Trophoblast cell (in vitro differentiated cells and primary cell): ENCODE results near the gene GFRA1.

Experiments used
- DNase-seq, 2 donors: peaks; one replicate each; pipeline ENCODE4 v3.0.0-alpha.2; 2016
- H2AFZ ChIP-seq: 2 replicates; pipeline ENCODE4 v1.6.1; 2013; ENCODE audit warnings: low read length, moderate library complexity, mild to moderate bottlenecking; ENCODE audit not compliant: insufficient read depth, poor library complexity
- H2AK5ac ChIP-seq: 2 replicates; pipeline ENCODE4 v1.6.1; 2013; ENCODE audit warnings: mild to moderate bottlenecking, low read length
- H2BK120ac ChIP-seq: 2 replicates; pipeline ENCODE4 v1.6.1; 2013; ENCODE audit warnings: low read length, mild to moderate bottlenecking, moderate library complexity; ENCODE audit not compliant: insufficient read depth, poor library complexity
- H2BK12ac ChIP-seq: 2 replicates; pipeline ENCODE4 v1.6.1; 2013; ENCODE audit warnings: mild to moderate bottlenecking, low read length, moderate library complexity
- H2BK5ac ChIP-seq: 2 replicates; pipeline ENCODE4 v1.6.1; 2013; ENCODE audit warnings: low read length, low read depth, moderate library complexity, mild to moderate bottlenecking; ENCODE audit not compliant: poor library complexity
- H3K14ac ChIP-seq: 2 replicates; pipeline ENCODE4 v1.6.1; 2013; ENCODE audit warnings: mild to moderate bottlenecking, low read length
- H3K18ac ChIP-seq: 2 replicates; pipeline ENCODE4 v1.6.1; 2013; ENCODE audit warnings: mild to moderate bottlenecking, low read length
- H3K23ac ChIP-seq: 2 replicates; pipeline ENCODE4 v1.6.1; 2013; ENCODE audit warnings: low read length
- H3K27ac ChIP-seq: 2 replicates; pipeline ENCODE4 v1.5.1; 2013; ENCODE audit warnings: low read depth, mild to moderate bottlenecking, inconsistent platforms, low read length, moderate library complexity
- H3K27me3 ChIP-seq: 2 replicates; pipeline ENCODE4 v1.6.1; 2013; ENCODE audit warnings: inconsistent platforms, mild to moderate bottlenecking, low read length, moderate library complexity; ENCODE audit not compliant: insufficient read depth
- H3K36me3 ChIP-seq, 2 experiments: 1 replicate in 1 of 2; 2 replicates in 1 of 2; pipeline ENCODE4 v1.6.1; 2013; ENCODE audit warnings: low read length in 2 of 2, mild to moderate bottlenecking in 2 of 2, moderate library complexity in 1 of 2; ENCODE audit not compliant: insufficient read depth in 2 of 2, control insufficient read depth in 1 of 2
- H3K4ac ChIP-seq: 2 replicates; pipeline ENCODE4 v1.6.1; 2013; ENCODE audit warnings: low read depth, mild to moderate bottlenecking, low read length, moderate library complexity
- H3K4me1 ChIP-seq, 2 experiments: 1 replicate in 1 of 2; 2 replicates in 1 of 2; pipeline ENCODE4 v1.6.1; 2013; ENCODE audit warnings: low read length in 2 of 2, mild to moderate bottlenecking in 2 of 2, moderate library complexity in 1 of 2; ENCODE audit not compliant: insufficient read depth in 2 of 2, control insufficient read depth in 1 of 2
- H3K4me2 ChIP-seq: 2 replicates; pipeline ENCODE4 v1.6.1; 2013; ENCODE audit warnings: inconsistent platforms, mild to moderate bottlenecking, low read length, moderate library complexity
- H3K4me3 ChIP-seq: 2 replicates; pipeline ENCODE4 v1.5.1; 2013; ENCODE audit warnings: mild to moderate bottlenecking, low read depth, low read length, inconsistent platforms
- H3K79me1 ChIP-seq: one replicate; pipeline ENCODE4 v1.6.1; 2013; ENCODE audit warnings: low read length
- H3K79me2 ChIP-seq: 2 replicates; pipeline ENCODE4 v1.6.1; 2013; ENCODE audit warnings: low read length, mild to moderate bottlenecking; ENCODE audit not compliant: control insufficient read depth, insufficient read depth, poor library complexity
- H3K9ac ChIP-seq: 2 replicates; pipeline ENCODE4 v1.6.1; 2013; ENCODE audit warnings: mild to moderate bottlenecking, low read length
- H3K9me3 ChIP-seq: 2 replicates; pipeline ENCODE4 v1.6.1; 2013; ENCODE audit warnings: low read depth, mild to moderate bottlenecking, control low read depth, inconsistent platforms, low read length; ENCODE audit not compliant: insufficient read depth
- H4K12ac ChIP-seq: 2 replicates; pipeline ENCODE4 v1.6.1; 2013; ENCODE audit warnings: low read depth, mild to moderate bottlenecking, low read length, moderate library complexity
- H4K8ac ChIP-seq: 2 replicates; pipeline ENCODE4 v1.6.1; 2013; ENCODE audit warnings: low read depth, mild to moderate bottlenecking, low read length, moderate library complexity
- H4K91ac ChIP-seq: one replicate; pipeline ENCODE4 v1.6.1; 2013; ENCODE audit warnings: low read depth, mild to moderate bottlenecking, low read length, moderate library complexity
- WGBS: extraction: QIAGEN DNeasy Blood & Tissue Kit; methylation state at CpG from one replicate; pipeline ENCODE4 v1.1.7; 2013; ENCODE audit warnings: missing lambda C conversion rate; ENCODE audit not compliant: insufficient read length, insufficient coverage; ENCODE audit errors: extremely low coverage; 5-methylcytosine and 5-hydroxymethylcytosine counted together

GFRA1 gene

GRCh38 chr10:116121640-116122525 is 151.1 kb downstream of the GFRA1 start:
- Histone ChIP-seq H3K27ac (no peak overlapping the region), H3K4ac (no peak overlapping the region), H3K36me3 (no peaks in the 10 kb centered on the region), H2BK5ac (no peak overlapping the region), H3K27me3 (no peaks in the 10 kb centered on the region), H4K91ac (no peak overlapping the region), H3K23ac (no peak overlapping the region), H3K18ac (no peak overlapping the region), H3K14ac (no peak overlapping the region), H3K9ac (no peak overlapping the region), H3K4me3 (no peak overlapping the region), H3K4me2 (no peak overlapping the region), H3K9me3 (peaks cover 3% of the 10 kb centered on the region), H3K4me1 (no peaks in the 10 kb centered on the region), H4K12ac (no peak overlapping the region), H2AFZ (no peak overlapping the region), H3K79me2 (no peaks in the 10 kb centered on the region), H2BK120ac (no peak overlapping the region), H4K8ac (no peak overlapping the region), H3K79me1 (no peaks in the 10 kb centered on the region), H2AK5ac (no peak overlapping the region), H2BK12ac (no peak overlapping the region)
- no CpG with 5 or more reads among the region's 8 CpGs for WGBS
- no peak for DNase-seq

GRCh38 chr10:116120688-116121455 is 152.1 kb downstream of the GFRA1 start:
- Histone ChIP-seq H4K8ac (no peak overlapping the region), H2AFZ (no peak overlapping the region), H3K18ac (no peak overlapping the region), H4K12ac (no peak overlapping the region), H3K79me1 (no peaks in the 10 kb centered on the region), H3K79me2 (no peaks in the 10 kb centered on the region), H2BK12ac (no peak overlapping the region), H3K4me1 (no peaks in the 10 kb centered on the region), H3K14ac (no peak overlapping the region), H3K27me3 (no peaks in the 10 kb centered on the region), H3K9me3 (peaks cover 3% of the 10 kb centered on the region), H3K4me3 (no peak overlapping the region), H2BK120ac (no peak overlapping the region), H4K91ac (no peak overlapping the region), H2BK5ac (no peak overlapping the region), H3K9ac (no peak overlapping the region), H3K4me2 (no peak overlapping the region), H3K27ac (no peak overlapping the region), H3K36me3 (no peaks in the 10 kb centered on the region), H3K23ac (no peak overlapping the region), H2AK5ac (no peak overlapping the region), H3K4ac (no peak overlapping the region)
- WGBS = no CpG with 5 or more reads among the region's 12 CpGs
- no peak for DNase-seq

- Histone ChIP-seq H3K14ac (no peak overlapping the region), H2AFZ (no peak overlapping the region), H3K4me3 (no peak overlapping the region), H3K9me3 (no peaks in the 10 kb centered on the region), H3K9ac (no peak overlapping the region), H4K8ac (no peak overlapping the region), H3K18ac (no peak overlapping the region), H3K27me3 (no peaks in the 10 kb centered on the region), H4K12ac (no peak overlapping the region), H3K4me1 (no peaks in the 10 kb centered on the region), H3K36me3 (no peaks in the 10 kb centered on the region), H2BK12ac (no peak overlapping the region), H3K4me2 (no peak overlapping the region), H2BK120ac (no peak overlapping the region), H3K4ac (no peak overlapping the region), H2AK5ac (no peak overlapping the region), H2BK5ac (no peak overlapping the region), H3K79me1 (no peaks in the 10 kb centered on the region), H3K23ac (no peak overlapping the region), H3K27ac (no peak overlapping the region), H3K79me2 (no peaks in the 10 kb centered on the region), H4K91ac (no peak overlapping the region)
- DNase-seq = no peak
- WGBS = no CpG with 5 or more reads among the region's 2 CpGs
These were observed 154.2 kb downstream of the GFRA1 start for GRCh38 chr10:116118847-116119246.

GRCh38 chr10:116115797-116116196 is 157.2 kb downstream of the GFRA1 start:
- H3K27me3 ChIP-seq = no peaks in the 10 kb centered on the region
- H2AK5ac ChIP-seq = no peak overlapping the region
- H3K4ac ChIP-seq = no peak overlapping the region
- no peak overlapping the region for H4K8ac ChIP-seq
- H3K4me3 ChIP-seq = no peak overlapping the region
- no CpG with 5 or more reads among the region's 5 CpGs for WGBS
- no peak overlapping the region for H3K23ac ChIP-seq
- no peak overlapping the region for H3K4me2 ChIP-seq
- H4K91ac ChIP-seq = no peak overlapping the region
- peaks cover 3% of the 10 kb centered on the region for H3K9me3 ChIP-seq
- H3K27ac ChIP-seq = no peak overlapping the region
- no peaks in the 10 kb centered on the region for H3K79me1 ChIP-seq
- no peak overlapping the region for H3K9ac ChIP-seq
- no peaks in the 10 kb centered on the region for H3K36me3 ChIP-seq
- no peak overlapping the region for H2AFZ ChIP-seq
- H3K18ac ChIP-seq = no peak overlapping the region
- H4K12ac ChIP-seq = no peak overlapping the region
- no peaks in the 10 kb centered on the region for H3K4me1 ChIP-seq
- H3K79me2 ChIP-seq = no peaks in the 10 kb centered on the region
- no peak overlapping the region for H2BK12ac ChIP-seq
- DNase-seq = no peak
- no peak overlapping the region for H3K14ac ChIP-seq
- no peak overlapping the region for H2BK120ac ChIP-seq
- H2BK5ac ChIP-seq = no peak overlapping the region
